Measurements from ENCODE around the gene GPSM1.
A peak's percentile ranks its signal among the peaks of the same experiment; 100 is the strongest.

GPSM1 gene

GRCh38 chr9:136325358-136325757 is 2.0 kb upstream of the GPSM1 start:
- peaks cover 39% of the 10 kb centered on the region for H3K27me3 ChIP-seq (ENCODE audit: insufficient read depth, low read length, poor library complexity)
- ATAC-seq (ENCODE audit: insufficient read depth, low read depth) (no peak), DNase-seq (no peak)
- H4K20me1 ChIP-seq (ENCODE audit: insufficient read depth, low read length) = peaks cover 22% of the 10 kb centered on the region; the same call in 1 of the 2 replicates
- TF ChIP-seq CTCF (IDR thresholded peaks at IDR 0.05; ENCODE audit: borderline replicate concordance, extremely low read depth, low read length, poor library complexity, severe bottlenecking) (no peak), EZH2 (IDR thresholded peaks at IDR 0.05; ENCODE audit: borderline replicate concordance, low read depth, low read length, severe bottlenecking) (no peak)
- peaks cover 21% of the 10 kb centered on the region for H3K4me1 ChIP-seq (ENCODE audit: insufficient read depth, low read length)
- no peak overlapping the region for H3K27ac ChIP-seq (ENCODE audit: low read length)
- no peaks in the 10 kb centered on the region for H3K9me3 ChIP-seq (ENCODE audit: insufficient read depth, low read length, severe bottlenecking)
- H3K79me2 ChIP-seq (ENCODE audit: insufficient read depth, low read length) = no peaks in the 10 kb centered on the region
- no peak overlapping the region for H3K4me3 ChIP-seq (ENCODE audit: low read depth in 1 of 2, low read length in 2 of 2)
- no peak overlapping the region for H2AFZ ChIP-seq (ENCODE audit: low read depth, low read length)
- H3K4me2 ChIP-seq (ENCODE audit: insufficient read depth, low read length) = no peak overlapping the region
- no peaks in the 10 kb centered on the region for H3K36me3 ChIP-seq (ENCODE audit: insufficient read depth, low read length)
- H3K9ac ChIP-seq (ENCODE audit: low read depth, low read length) = no peak overlapping the region

DNA sequence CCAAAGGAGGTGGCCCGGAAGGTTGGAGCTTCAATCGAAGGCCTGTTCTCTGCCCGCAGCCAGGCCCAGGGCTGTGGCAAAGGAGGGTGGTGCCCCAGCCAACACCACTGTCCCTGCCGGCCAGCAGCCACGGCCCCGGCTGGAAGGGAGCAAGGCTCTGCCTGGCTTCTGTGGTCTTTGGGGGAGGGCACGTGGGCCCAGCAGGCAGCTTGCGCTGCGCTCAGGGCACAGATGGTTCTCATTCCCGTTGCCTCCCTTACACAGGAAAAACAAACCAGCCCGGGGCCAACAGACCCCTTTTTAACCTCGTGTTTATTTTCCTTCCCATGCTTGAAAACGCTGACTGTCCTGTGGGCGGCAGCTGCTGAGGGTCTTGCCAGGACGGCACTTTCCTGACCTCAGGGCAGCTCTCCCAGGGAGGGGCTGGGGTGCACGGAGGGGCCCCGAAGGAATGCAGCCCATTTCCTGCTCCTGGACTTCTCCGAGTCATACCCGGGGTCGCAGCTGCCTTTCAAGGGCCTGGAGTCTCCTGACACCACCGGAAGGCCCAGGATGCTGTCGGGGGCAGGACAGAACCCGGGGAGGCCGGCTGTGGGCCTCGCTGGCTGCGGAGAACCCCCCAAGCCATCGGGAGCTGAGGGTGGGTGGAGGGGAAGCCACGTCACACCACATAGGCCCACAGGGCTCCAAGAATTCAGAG is 1.1 kb upstream of the GPSM1 start:
- no peaks in the 10 kb centered on the region for H3K79me2 ChIP-seq (ENCODE audit: insufficient read depth, low read length)
- H3K4me1 ChIP-seq (ENCODE audit: insufficient read depth, low read length) = peaks cover 21% of the 10 kb centered on the region
- H3K9me3 ChIP-seq (ENCODE audit: insufficient read depth, low read length, severe bottlenecking) = no peaks in the 10 kb centered on the region
- H2AFZ ChIP-seq (ENCODE audit: low read depth, low read length) = no peak overlapping the region
- no peak overlapping the region for H3K27ac ChIP-seq (ENCODE audit: low read length)
- H3K27me3 ChIP-seq (ENCODE audit: insufficient read depth, low read length, poor library complexity) = peaks cover 39% of the 10 kb centered on the region
- no peak for TF ChIP-seq EZH2 (IDR thresholded peaks at IDR 0.05; ENCODE audit: borderline replicate concordance, low read depth, low read length, severe bottlenecking)
- no peak for TF ChIP-seq CTCF (IDR thresholded peaks at IDR 0.05; ENCODE audit: borderline replicate concordance, extremely low read depth, low read length, poor library complexity, severe bottlenecking)
- no peak overlapping the region for H3K9ac ChIP-seq (ENCODE audit: low read depth, low read length)
- peaks cover 27% of the 10 kb centered on the region; the same call in 1 of the 2 replicates for H4K20me1 ChIP-seq (ENCODE audit: insufficient read depth, low read length)
- no peak for DNase-seq
- no peak for ATAC-seq (ENCODE audit: insufficient read depth, low read depth)
- H3K4me2 ChIP-seq (ENCODE audit: insufficient read depth, low read length) = peak overlapping the region; percentile 77; the same call in 1 of the 2 replicates
- no peak overlapping the region for H3K4me3 ChIP-seq (ENCODE audit: low read depth in 1 of 2, low read length in 2 of 2)
- no peaks in the 10 kb centered on the region for H3K36me3 ChIP-seq (ENCODE audit: insufficient read depth, low read length)

DNA sequence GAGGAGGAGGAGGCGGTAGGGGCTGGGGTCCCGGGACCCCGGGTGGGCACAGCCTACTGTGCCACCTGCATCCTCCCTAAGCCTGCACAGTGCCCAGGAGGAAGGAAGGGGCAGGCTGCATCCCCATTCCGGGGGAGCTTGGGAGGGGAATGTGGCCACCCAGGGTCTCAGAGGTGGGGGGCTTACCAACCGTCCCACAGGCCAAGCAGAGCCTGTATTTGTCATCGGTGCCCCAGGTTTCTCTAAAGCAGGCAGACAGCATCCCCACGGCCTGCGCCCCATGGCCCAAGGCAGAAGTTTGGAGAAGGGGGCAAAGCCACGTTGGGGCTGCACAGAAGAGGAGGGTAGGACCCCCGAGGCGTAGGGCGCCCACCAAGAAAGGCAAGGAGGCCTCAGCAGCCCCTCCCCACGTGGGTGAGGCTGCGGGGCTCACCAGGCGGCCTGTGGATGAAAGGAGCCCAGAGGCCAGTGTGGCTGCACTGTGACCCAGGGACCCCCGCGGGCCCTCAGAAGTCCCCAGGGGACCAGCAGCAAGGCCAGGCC is 507 bp upstream of the GPSM1 start:
- peak overlapping the region; percentile 62; the same call in 1 of the 2 replicates for H3K9ac ChIP-seq (ENCODE audit: low read depth, low read length)
- H3K36me3 ChIP-seq (ENCODE audit: insufficient read depth, low read length) = no peaks in the 10 kb centered on the region
- no peak for DNase-seq
- H3K79me2 ChIP-seq (ENCODE audit: insufficient read depth, low read length) = no peaks in the 10 kb centered on the region
- H4K20me1 ChIP-seq (ENCODE audit: insufficient read depth, low read length) = peaks cover 27% of the 10 kb centered on the region; the same call in 1 of the 2 replicates
- no peaks in the 10 kb centered on the region for H3K9me3 ChIP-seq (ENCODE audit: insufficient read depth, low read length, severe bottlenecking)
- no peak overlapping the region for H3K27ac ChIP-seq (ENCODE audit: low read length)
- peaks cover 21% of the 10 kb centered on the region for H3K4me1 ChIP-seq (ENCODE audit: insufficient read depth, low read length)
- no peak for ATAC-seq (ENCODE audit: insufficient read depth, low read depth)
- peaks cover 32% of the 10 kb centered on the region for H3K27me3 ChIP-seq (ENCODE audit: insufficient read depth, low read length, poor library complexity)
- H2AFZ ChIP-seq (ENCODE audit: low read depth, low read length) = no peak overlapping the region
- peak overlapping the region; percentile 77 for H3K4me2 ChIP-seq (ENCODE audit: insufficient read depth, low read length)
- TF ChIP-seq EZH2 (IDR thresholded peaks at IDR 0.05; ENCODE audit: borderline replicate concordance, low read depth, low read length, severe bottlenecking) = no peak
- no peak for TF ChIP-seq CTCF (IDR thresholded peaks at IDR 0.05; ENCODE audit: borderline replicate concordance, extremely low read depth, low read length, poor library complexity, severe bottlenecking)
- H3K4me3 ChIP-seq (ENCODE audit: low read depth in 1 of 2, low read length in 2 of 2) = peak overlapping the region in 1 of 2 experiments; percentile 60; a peak in 2 of 4 replicates

All from DND-41 (cell line).